ENCODE measurements around the gene GLYATL3.

The GLYATL3 gene

DNA sequence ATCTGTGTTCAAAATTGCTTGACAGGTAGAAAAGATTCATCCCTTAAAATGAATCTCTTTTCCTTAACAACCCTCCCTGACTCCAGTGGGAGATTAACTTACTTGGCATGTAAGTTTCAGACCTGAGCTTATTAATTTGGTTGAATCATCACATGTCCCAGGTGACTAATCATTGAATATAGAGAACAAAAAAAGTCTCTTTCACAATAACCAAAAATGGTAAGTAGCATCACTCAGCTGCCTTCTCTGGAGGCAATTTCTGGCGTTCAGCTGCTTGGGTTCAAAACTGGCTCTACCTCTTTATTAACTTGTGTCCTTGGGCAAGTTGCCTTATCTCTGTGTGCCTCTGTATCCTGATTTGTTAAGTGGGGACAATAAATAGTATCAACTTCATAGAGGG lies 53.7 kb downstream of the GLYATL3 start:
- peaks cover 17% of the 10 kb centered on the region for H3K27me3 ChIP-seq
- H3K4me3 ChIP-seq (ENCODE audit: low read depth, low read length) = no peak overlapping the region
- H3K9me3 ChIP-seq = no peaks in the 10 kb centered on the region
- no peak for DNase-seq
- TF ChIP-seq, protein P1, sequence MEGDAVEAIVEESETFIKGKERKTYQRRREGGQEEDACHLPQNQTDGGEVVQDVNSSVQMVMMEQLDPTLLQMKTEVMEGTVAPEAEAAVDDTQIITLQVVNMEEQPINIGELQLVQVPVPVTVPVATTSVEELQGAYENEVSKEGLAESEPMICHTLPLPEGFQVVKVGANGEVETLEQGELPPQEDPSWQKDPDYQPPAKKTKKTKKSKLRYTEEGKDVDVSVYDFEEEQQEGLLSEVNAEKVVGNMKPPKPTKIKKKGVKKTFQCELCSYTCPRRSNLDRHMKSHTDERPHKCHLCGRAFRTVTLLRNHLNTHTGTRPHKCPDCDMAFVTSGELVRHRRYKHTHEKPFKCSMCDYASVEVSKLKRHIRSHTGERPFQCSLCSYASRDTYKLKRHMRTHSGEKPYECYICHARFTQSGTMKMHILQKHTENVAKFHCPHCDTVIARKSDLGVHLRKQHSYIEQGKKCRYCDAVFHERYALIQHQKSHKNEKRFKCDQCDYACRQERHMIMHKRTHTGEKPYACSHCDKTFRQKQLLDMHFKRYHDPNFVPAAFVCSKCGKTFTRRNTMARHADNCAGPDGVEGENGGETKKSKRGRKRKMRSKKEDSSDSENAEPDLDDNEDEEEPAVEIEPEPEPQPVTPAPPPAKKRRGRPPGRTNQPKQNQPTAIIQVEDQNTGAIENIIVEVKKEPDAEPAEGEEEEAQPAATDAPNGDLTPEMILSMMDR (IDR thresholded peaks at IDR 0.05; ENCODE audit: low read depth, low read length) = no peak
- H3K36me3 ChIP-seq = no peaks in the 10 kb centered on the region
- no peaks in the 10 kb centered on the region for H3K4me1 ChIP-seq

DNA sequence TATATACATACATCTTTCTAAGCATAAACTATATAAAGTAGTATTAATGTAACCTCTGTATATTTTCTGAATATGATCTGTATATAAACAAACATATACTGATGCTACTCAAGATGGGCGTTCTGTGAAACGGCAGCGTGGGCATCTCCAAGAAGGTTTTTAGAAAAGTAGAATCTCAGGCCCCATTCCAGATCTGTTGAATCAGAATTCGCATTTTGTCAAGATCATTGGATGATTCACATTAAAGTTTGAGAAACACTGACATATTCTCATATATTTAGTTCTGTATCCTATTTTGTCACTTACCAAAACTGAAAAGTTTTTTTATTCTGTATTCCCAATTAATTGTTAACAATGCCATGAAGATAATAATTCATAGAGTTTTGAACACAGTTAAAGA lies 56.2 kb downstream of the GLYATL3 start:
- DNase-seq = no peak
- no peaks in the 10 kb centered on the region for H3K4me1 ChIP-seq
- no peaks in the 10 kb centered on the region for H3K36me3 ChIP-seq
- H3K4me3 ChIP-seq (ENCODE audit: low read depth, low read length) = no peak overlapping the region
- peaks cover 7% of the 10 kb centered on the region for H3K27me3 ChIP-seq
- TF ChIP-seq, protein P1 (IDR thresholded peaks at IDR 0.05; ENCODE audit: low read depth, low read length) = no peak
- H3K9me3 ChIP-seq = no peaks in the 10 kb centered on the region

DNA sequence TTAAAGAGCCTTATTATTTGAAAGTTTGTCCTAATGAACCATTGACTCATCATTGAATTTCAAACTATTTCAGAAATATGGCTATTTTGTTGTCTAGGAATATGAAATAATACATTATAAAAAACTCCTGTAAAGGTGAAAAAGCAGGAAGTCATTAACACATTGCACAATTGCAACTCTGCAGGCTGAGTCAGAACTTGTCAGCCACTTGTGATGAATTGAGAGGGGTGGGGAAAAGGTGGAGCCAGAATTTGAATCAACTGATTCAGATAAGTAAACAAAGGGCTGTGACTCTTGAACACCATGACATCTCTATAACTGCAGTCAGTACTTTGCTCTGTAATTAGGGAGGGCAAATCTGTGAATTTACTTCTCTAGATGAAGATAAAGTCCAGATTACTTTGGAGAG lies 56.7 kb downstream of the GLYATL3 start:
- H3K36me3 ChIP-seq = no peaks in the 10 kb centered on the region
- no peaks in the 10 kb centered on the region for H3K9me3 ChIP-seq
- no peak overlapping the region for H3K4me3 ChIP-seq (ENCODE audit: low read depth, low read length)
- no peak for DNase-seq
- peaks cover 3% of the 10 kb centered on the region for H3K27me3 ChIP-seq
- TF ChIP-seq, protein P1 (IDR thresholded peaks at IDR 0.05; ENCODE audit: low read depth, low read length) = no peak
- no peaks in the 10 kb centered on the region for H3K4me1 ChIP-seq

DNA sequence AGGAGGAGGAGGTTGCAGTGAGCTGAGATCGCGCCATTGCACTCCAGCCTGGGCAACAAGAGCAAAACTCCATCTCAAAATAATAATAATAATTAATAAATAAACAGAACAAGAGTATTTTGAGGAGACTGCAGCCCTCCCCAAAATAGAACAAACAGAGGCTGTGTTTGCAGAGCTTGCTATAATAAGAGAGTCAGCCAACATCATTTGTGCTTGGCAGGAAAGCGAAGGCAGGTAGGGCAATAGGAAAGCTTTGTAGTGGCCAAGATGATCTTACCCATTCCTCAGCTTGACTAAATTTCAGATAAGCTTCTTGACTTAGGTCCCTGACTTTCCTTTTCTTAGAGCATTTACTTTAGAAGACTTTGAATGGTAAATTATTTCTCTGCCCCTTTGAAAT lies 57.5 kb downstream of the GLYATL3 start:
- no peak for DNase-seq

DNA sequence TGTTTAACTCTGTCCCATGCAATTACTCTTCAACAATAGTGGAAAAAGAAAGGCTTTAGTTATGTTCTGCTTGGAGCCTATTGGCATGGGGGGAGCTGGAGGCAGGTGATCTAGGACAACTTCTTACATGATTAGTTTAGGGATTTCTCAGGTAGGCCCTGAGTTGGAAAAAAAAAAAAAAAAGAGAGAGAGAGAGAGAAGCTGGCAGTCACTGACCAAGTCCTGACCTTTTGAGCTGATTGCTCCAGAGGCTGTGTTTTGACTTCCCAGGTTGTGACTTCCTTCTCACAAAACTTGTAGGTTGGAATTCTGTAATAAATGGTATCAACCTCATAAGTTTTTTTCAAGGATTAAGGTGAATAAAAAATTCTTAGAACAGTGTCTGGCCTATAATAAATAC lies 58.5 kb downstream of the GLYATL3 start:
- TF ChIP-seq, protein P1 (IDR thresholded peaks at IDR 0.05; ENCODE audit: low read depth, low read length) = no peak
- no peaks in the 10 kb centered on the region for H3K4me1 ChIP-seq
- DNase-seq = no peak
- H3K27me3 ChIP-seq = no peaks in the 10 kb centered on the region
- no peaks in the 10 kb centered on the region for H3K36me3 ChIP-seq
- H3K9me3 ChIP-seq = no peaks in the 10 kb centered on the region
- H3K4me3 ChIP-seq (ENCODE audit: low read depth, low read length) = no peak overlapping the region

More for the DNA sequence above, 57.5 kb downstream of the GLYATL3 start:
- Histone ChIP-seq H3K4me1 (no peaks in the 10 kb centered on the region), H3K36me3 (no peaks in the 10 kb centered on the region), H3K4me3 (ENCODE audit: low read depth, low read length) (no peak overlapping the region), H3K27me3 (no peaks in the 10 kb centered on the region), H3K9me3 (no peaks in the 10 kb centered on the region)
- TF ChIP-seq, protein P1 (IDR thresholded peaks at IDR 0.05; ENCODE audit: low read depth, low read length) = no peak

DNA sequence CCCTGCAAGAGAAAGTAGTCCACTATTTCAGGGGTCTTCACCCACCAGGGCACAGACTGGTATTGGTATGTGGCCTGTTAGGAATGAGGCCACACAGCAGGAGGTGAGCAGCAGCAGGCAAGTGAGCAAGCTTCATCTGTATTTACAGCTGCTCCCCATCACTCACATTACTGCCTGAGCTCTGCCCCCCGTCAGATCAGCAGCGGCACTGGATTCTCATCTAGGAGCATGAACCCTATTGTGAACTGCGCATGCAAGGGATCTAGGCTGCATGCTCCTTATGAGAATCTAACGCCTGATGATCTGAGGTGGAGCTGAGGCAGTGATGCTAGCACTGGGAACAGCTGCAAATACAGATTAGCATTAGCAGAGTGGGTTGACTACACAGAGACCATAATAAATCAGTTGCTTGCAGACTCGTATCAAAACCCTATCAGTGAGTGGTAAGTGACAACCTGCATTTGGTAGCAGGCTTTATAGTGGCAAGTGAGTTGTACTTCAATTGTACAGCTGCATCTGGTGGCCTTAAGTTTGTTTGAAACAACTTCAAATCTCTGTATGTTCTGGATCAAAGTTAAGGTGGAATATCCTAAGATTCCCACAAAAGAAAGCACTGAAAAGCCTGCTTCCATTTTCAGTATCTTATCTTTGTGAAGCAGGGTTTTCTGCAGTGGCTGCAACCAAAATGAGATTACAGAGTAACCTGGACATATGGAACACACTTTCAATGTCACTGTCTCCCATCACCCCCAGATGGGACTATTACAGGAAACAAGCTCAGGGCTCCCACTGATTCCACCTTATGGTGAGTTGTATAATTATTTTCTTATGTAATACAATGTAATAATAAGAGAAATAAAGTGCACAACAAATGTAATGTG lies 63.5 kb downstream of the GLYATL3 start:
- TF ChIP-seq, protein P1 (IDR thresholded peaks at IDR 0.05; ENCODE audit: low read depth, low read length) = no peak
- DNase-seq = peak; percentile 18
- Histone ChIP-seq H3K4me3 (ENCODE audit: low read depth, low read length) (no peak overlapping the region), H3K9me3 (no peaks in the 10 kb centered on the region), H3K4me1 (peaks cover 4% of the 10 kb centered on the region; the same call in 1 of the 2 replicates), H3K27me3 (no peaks in the 10 kb centered on the region), H3K36me3 (no peaks in the 10 kb centered on the region)
